Activated CD8-positive, alpha-beta memory T cell treated with anti-CD3 and anti-CD28 coated beads for 48 hours (primary cell): ENCODE results near the gene CARNS1.
"Not testable (repeated sequence)": the region's sequence is repeated elsewhere in the genome, so short reads cannot be mapped to it uniquely, and the experiment has no call there.

Source experiments
- DNase-seq, 3 experiments: peaks; one replicate each; pipeline ENCODE4 v3.0.0-alpha.2; 2020; ENCODE audit warnings: low read depth in 2 of 3, low spot score in 2 of 3

The CARNS1 gene

GRCh38 chr11:67423891-67424613 lies 8.6 kb downstream of the CARNS1 start:
- no peak for DNase-seq

GRCh38 chr11:67427364-67427859 lies 11.9 kb downstream of the CARNS1 start:
- not testable (repeated sequence) for DNase-seq

GRCh38 chr11:67428052-67429001 lies 12.8 kb downstream of the CARNS1 start, which contains the start of gene RPS6KB2:
Gene RPS6KB2 (plus strand): TSS chr11:67428494. CDS start chr11:67428546, 52 bp downstream.
- peak; percentile 95 to 100 (median 100) for DNase-seq

DNA sequence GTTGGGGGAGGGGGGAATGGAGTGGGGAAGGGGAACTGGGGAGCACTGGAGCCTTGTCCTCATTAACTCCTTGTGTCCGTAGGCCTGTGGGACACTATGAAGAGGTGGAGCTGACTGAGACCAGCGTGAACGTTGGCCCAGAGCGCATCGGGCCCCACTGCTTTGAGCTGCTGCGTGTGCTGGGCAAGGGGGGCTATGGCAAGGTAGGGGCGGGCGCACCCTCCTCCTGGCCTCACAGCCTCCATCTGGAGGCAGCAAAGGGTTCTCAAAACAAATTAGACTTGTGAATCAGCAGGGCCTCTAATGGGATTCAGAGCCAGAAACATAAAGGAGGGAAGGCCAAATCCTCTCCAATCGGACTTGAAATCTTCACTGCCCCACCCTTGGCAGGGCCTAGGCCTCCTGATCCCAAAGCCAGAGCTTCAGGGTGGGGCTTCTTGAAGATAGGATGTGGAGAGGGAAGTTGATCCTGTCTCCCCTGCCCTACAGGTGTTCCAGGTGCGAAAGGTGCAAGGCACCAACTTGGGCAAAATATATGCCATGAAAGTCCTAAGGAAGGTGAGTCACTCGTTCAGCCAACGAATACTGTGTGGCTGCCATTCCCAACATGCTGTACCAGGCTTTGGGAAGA lies 13.7 kb downstream of the CARNS1 start:
- no peak for DNase-seq

DNA sequence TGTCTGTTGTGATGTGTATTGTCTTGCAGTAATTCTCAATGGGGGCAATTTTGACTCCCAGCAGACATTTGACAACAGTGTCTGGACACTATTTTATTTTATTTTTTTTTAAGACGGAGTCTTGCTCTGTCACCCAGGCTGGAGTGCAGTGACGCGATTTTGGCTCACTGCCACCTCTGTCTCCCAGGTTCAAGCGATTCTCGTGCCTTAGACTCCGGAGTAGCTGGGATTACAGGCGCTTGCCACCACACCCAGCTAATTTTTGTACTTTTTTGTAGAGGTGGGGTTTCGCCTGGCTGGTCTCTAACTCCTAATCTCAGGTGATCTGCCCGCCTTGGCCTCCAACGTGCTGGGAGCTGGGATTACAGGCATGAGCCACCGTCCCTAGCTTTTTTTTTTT lies 14.2 kb downstream of the CARNS1 start:
- no peak for DNase-seq

- no peak for DNase-seq
Observed at GRCh38 chr11:67431346-67432249, 16.1 kb downstream of the CARNS1 start.

DNA sequence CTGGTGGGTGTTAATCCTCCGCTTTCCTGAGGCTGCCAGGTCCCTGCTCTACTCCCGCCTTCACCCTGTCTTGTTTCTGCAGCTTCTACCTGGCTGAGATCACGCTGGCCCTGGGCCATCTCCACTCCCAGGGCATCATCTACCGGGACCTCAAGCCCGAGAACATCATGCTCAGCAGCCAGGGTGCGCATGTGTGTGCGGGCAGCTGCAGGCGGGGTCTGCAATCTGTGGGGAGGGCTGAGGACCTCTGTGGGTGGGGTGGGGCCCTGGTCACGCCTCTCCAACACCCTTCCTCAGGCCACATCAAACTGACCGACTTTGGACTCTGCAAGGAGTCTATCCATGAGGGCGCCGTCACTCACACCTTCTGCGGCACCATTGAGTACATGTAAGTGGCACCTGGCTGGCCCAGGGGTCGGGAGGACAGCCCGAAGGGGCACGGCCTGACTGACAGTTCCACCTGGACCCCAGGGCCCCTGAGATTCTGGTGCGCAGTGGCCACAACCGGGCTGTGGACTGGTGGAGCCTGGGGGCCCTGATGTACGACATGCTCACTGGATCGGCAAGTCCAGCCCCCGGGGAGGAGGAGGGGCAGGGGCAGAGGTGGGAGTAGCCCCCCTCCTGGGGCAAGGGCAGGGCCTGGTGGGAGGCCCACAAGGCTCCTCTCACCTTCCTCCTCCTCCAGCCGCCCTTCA lies 17.3 kb downstream of the CARNS1 start:
- no peak for DNase-seq

DNA sequence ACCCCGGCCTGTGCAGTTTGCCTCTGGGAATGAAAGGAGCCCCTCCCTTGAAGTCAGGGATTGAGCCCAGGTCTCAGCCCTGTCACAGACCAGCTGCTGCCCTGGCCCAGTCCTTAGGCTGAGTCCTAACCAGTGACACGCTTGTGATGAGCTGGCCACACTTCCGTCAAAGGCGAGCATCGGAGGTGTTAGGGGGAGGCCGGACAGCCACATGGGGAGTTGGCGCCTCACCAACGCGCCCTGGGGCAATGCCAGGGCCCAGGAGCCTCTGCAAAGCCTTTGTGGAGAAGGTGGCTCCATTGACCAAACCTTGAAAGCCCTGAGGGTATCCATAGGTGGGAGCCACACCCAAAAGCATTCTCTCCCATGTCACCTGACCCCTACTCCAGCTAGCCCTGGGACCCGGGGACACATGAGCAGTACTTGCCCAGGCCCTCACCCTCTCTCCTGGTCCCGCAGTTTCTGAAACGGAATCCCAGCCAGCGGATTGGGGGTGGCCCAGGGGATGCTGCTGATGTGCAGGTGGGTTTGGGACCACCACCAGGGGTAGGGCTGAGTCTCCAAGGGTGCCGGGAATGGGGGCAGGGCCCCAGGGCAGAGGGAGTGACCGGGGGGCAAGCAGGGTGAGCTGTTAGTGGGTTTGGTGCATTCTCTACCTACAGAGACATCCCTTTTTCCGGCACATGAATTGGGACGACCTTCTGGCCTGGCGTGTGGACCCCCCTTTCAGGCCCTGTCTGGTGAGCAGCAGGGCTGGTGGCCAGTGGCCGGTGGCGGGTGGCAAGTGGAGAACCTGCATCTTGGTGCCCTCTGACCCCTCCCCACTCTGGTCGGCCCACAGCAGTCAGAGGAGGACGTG lies 18.3 kb downstream of the CARNS1 start:
- no peak for DNase-seq

- DNase-seq: no peak
Observed at GRCh38 chr11:67434395-67434881, 19.0 kb downstream of the CARNS1 start.

GRCh38 chr11:67435031-67435726 lies 19.7 kb downstream of the CARNS1 start:
- DNase-seq: no peak

DNA sequence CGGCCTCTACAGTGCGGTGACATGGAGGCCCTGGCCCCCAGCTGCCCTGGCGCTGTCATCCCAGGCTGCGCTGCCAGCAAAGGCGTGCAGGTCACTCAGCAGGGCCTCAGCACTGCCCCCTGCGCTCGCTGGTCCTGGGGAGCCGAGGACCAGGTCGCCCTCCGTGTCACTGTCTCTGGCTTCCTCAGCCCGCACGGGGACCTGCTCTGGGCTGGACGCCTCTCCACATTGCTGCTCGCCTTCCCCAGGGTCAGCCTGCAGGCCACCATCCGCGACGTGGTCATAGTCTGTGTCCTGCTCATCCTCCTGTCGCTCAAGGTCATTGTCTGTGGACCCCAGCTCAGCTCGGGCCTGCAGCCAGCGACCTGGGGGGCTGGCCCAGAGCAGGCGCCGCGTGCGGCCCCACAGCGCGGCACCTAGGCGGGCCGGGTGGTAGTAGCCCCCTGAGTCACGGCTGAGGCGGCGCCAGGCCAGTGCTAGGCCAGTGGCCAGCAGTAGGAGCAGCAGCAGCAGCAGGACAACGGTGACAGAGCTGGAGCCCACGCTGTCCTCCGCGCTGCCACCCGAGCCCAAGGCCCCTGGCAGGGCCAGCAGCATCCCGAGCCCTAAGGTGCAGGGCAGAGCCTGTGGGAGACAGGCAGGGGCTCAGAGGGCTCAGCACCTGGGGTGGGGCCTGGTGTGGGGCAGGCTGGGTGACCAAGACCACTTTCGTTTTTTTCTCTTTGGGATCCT lies 20.4 kb downstream of the CARNS1 start:
- no peak for DNase-seq

DNA sequence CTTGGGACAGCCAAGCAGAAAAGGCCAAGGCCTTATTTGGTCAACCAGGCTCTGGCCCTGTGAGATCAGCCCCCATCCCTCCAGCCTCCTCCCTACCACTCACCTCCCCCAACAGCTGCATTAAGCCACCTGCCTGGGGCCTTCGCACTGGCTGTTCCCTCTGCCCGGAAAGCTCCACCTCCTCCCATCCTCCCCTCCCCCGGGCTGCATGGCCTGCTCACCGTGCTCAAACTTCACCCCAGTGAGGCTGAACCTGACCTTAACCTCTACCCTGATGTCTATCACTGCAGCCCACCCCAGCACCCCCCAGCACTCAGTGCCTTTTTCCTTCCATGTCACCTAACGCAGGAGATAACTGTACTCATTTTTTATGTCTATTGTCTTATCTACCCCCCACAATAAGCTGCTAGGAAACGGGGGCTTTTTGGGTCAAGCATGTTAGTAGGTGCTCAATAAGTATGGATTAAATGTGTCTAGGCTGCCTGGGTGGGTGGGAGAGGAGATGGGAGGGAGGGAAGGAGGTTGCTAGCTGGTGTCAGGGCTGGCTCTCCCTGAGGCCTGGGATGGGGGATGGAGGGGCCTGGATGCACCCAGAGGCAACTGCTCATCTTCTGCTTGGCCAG lies 21.1 kb downstream of the CARNS1 start:
- DNase-seq: peak in 1 of 3 experiments; percentile 57

- peak in 1 of 3 experiments; percentile 65 for DNase-seq
Observed at GRCh38 chr11:67437082-67437808, 21.8 kb downstream of the CARNS1 start, which contains the start of gene PTPRCAP. Gene PTPRCAP (minus strand): TSS chr11:67437682. CDS start chr11:67437619, 63 bp downstream.

DNA sequence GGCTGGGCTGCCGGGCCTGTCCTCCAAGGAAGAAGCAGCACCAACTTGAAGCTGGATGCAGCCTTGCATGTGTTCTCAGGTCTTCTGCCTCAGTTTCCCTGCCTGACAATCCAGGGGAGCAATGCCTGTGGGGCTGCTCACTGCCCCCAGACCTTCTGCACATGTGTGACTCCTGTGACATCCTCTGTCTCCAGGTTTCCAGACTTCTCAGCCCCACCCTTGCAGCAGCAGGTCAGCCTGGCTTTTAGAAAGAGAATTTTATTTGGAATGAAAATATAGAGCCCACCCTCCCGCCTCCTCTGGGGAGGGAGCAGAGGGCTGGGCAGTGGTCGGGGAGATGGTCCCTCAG lies 22.3 kb downstream of the CARNS1 start:
- DNase-seq: no peak

GRCh38 chr11:67438158-67438902 lies 22.9 kb downstream of the CARNS1 start:
- DNase-seq: peak in 1 of 3 experiments; percentile 73
